Hepatic stellate cell (primary cell): ENCODE results near the gene FBXO44.
"Not testable (repeated sequence)": the region's sequence is repeated elsewhere in the genome, so short reads cannot be mapped to it uniquely, and the experiment has no call there.

Experiments used
- DNase-seq: peaks from one replicate; pipeline ENCODE4 v3.0.0; 2011; ENCODE audit warnings: low spot score

FBXO44 gene

DNA sequence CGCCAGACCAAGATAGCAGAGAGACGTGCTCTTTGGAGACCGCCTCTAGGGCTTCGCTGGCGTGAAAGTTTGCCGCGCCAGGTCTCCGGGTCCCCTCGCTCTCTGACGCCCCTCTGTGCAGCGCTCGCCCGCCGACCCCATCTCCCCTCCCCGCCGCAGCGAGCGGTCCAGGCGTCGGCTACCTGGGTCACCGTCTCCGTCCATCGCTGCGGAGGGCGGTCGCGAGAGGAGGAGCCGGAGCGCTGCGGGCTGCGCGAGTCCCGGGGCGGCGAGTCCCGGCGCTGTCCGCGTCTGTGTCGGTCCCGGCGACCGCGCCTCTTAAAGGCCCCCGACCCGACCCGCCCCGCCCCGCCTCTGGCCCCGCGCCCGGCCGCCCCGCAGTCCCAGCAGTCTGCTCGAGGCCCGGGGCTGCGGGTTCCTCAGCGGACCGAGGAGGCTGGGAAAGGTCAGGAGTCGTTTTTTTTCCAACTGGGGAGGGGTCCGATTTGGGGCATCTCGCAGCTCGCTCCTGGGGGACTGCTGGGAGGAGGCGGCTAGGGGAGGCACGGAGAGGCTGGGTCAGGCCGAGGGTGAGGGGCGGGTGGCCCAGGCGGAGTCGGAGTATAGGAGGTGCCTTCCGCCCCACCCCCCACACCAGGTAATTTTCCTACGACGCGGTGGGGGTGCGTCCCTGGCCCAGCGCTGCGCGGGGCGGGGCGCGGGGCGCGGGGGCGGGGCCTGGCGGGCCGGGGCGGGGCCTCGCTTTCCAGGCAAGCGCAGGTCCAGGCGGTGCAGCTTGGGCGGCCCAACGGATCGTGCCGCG, at the start of gene FBXO44, which contains the start of gene FBXO2:
TSS of gene FBXO44 (plus strand) at position 741 of the 802 bp plus-strand sequence. CDS start 959 bp downstream, outside the sequence.
TSS of gene FBXO2 (minus strand) at position 293 of the 802 bp plus-strand sequence. CDS start at position 204, 89 bp downstream.
- no peak for DNase-seq

- no peak for DNase-seq
These were observed 47.9 kb upstream of the FBXO44 start for GRCh38 chr1:11606775-11607174.

GRCh38 chr1:11608596-11609130, 46.0 kb upstream of the FBXO44 start:
- not testable (repeated sequence) for DNase-seq

DNA sequence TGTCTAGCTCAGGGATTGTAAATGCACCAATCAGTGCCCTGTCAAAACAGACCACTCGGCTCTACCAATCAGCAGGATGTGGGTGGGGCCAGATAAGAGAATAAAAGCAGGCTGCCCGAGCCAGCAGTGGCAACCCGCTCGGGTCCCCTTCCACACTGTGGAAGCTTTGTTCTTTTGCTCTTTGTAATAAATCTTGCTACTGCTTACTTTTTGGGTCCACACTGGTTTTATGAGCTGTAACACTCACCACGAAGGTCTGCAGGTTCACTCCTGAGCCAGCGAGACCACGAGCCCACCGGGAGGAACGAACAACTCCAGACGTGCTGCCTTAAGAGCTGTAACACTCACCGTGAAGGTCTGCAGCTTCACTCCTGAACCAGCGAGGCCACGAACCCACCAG, 45.3 kb upstream of the FBXO44 start:
- DNase-seq: not testable (repeated sequence)

DNA sequence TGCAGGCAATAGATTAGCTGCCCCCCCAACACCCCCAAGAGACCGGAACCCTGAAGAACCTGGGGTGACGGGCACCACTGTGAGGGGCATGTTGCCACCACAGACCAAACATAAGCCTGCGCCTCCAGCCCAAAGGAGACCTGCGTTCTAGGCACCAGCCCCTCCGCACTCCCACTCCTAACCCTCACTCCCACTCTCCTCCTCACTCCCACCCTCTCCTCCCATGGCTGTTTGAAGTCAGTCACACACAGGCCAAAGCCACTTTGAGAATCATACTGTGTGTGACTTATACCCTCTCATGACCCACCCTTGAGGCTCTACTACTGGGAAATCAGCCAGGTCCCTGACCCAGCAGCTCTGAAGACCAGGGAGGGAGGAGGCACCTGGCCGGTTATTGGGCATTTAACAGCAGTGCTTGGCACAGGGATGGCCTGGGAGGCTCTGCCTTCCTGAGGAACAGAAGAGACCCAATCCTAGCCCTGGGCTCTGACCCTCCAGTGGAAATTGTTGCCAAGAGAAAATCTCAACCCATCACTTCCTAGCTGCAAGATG, 44.0 kb upstream of the FBXO44 start:
- DNase-seq: no peak

GRCh38 chr1:11611638-11612327, 42.9 kb upstream of the FBXO44 start:
- DNase-seq: no peak

GRCh38 chr1:11613347-11613746, 41.3 kb upstream of the FBXO44 start:
- no peak for DNase-seq

- DNase-seq: no peak
These were observed 39.6 kb upstream of the FBXO44 start for GRCh38 chr1:11615090-11615489.

GRCh38 chr1:11616766-11617165, 37.9 kb upstream of the FBXO44 start:
- DNase-seq: no peak

GRCh38 chr1:11617314-11617713, 37.4 kb upstream of the FBXO44 start:
- DNase-seq: no peak

GRCh38 chr1:11617741-11618140, 36.9 kb upstream of the FBXO44 start:
- DNase-seq: no peak

DNA sequence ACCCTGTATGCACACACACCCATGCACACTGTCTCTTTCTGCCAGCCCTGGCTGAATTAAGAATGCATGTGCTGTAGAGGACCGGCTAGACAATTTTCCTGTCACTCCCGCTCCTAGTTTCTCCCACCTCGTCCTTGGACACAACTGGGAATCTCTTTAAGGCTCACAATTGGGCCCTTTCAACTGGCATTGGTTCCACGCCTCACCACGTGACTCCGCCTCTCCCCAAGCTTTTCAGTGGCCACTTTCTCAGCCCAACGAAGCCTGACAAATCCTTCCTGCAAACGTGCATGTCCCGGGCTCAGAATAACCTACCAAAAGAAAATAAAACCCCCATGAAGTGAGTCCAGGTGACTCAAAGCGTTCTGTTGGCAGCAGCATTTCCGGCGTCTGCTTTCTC, 34.3 kb upstream of the FBXO44 start:
- no peak for DNase-seq

DNA sequence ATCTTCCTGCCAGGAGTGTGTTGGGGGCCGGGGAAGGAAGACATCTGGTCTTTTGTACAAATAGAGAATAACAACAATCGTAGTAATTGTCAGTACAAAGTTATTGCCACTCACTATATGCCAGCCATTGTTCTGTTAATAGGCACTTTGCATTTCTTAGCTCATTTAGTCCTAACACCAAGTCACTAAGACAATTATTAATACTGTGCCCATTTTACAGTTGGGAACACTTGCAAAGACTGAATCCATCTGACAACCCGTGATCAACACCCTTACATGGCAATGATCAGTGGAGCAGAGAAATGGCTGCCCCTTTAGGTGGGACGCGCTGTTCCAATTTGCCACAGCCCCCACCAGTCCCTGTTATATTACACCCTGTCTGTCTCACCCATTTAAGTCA, 33.8 kb upstream of the FBXO44 start:
- DNase-seq: no peak

DNA sequence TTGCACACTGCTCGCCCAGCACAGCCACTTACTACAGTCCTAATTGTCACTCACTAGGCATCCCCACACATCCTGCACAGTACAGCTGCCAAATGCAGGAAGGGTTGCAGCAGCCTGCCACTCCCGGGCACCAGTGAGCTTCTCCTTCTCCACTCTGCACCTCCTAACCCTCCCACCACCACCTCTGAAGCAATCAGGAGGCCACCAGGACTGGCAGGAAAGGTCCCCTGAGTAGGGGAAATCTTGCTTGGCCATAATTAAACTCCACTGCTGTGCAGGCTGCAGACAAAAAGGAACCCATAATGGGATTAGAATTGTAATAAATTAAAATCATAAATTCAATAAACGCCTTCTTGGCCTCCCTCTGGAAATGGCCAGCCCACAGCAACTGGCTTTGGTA, 32.3 kb upstream of the FBXO44 start:
- DNase-seq: no peak

DNA sequence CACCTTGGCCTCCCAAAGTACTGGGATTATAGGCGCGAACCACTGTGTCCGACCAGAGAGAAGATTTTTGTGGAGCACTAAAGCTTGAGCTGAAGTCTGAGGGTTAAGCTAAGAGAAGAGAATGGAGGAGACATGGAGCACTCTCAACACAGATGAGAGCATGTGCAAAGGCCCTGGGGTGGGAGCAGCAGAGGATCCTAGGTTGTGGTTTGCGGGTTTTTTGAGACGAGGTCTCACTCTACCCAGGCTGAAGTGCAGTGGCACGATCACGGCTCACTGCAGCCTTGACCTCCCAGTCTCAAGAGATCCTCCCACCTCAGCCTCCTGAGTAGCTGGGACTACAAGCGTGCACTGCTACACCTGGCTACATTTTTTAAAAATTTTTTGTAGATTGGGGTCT, 31.0 kb upstream of the FBXO44 start:
- no peak for DNase-seq

GRCh38 chr1:11626551-11626950, 28.1 kb upstream of the FBXO44 start:
- DNase-seq: no peak

DNA sequence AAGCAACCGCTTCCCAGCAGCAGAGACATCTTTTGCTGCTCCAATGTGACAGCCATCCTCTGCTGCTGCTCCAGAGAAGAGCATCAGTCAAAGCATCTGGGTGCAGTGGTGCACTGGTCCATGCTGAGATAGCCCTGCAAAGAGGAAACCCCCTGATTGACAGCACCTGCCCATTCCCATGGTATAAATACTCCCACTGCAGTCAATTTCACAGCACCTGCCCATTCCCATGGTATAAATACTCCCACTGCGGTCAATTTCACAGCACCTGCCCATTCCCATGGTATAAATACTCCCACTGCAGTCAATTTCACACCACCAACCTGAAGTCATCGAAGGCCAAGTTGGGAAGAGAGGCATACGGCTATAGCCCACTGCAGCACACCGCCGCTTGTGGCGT, 25.9 kb upstream of the FBXO44 start:
- DNase-seq: no peak

- DNase-seq: no peak
These were observed 25.3 kb upstream of the FBXO44 start for GRCh38 chr1:11629184-11630016.

DNA sequence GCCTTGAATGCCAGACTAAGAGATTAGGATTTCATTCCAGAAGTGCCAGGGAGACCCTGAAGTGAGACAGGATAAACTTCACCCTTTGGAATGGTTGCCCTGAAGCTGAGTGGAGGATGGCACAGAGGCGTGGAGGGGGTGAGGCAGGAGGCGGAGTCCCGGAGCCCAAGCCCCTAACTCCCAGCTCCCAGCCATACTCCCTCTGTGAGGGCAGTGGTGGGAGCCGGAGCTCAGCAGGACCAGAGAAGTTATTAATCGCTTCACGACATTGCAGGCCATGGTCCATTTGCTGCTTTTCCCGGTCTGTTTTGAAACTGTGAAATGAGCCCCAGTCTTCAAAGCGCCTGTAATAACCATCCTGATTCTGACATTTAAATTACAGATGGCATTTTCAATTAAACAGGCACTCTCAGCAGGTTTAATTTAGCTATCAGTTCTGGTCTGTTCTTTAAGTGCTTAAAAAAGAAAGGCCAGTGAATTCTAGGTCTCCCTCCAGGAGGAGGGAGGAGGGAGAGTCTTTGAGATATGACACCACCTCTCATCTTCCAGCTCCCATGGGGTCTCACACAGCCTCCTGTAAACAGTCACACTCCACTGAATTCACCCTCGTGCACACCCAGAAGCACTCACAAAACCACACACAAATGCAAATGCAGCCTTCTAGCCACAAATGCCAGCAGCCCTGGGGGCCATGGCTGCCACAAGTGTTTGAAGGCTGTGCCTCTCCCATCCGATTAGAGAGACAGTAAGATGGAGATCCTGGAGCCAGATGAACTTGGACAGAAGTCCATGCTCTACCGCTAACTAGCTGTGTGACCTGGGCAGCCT, 20.1 kb upstream of the FBXO44 start:
- no peak for DNase-seq

GRCh38 chr1:11638121-11638520, 16.6 kb upstream of the FBXO44 start:
- no peak for DNase-seq

- DNase-seq: no peak
These were observed 15.3 kb upstream of the FBXO44 start for GRCh38 chr1:11639372-11639771.
